Fibroblast of gingiva (primary cell): ENCODE data around the gene AOPEP.
"Not testable (repeated sequence)": the region's sequence is repeated elsewhere in the genome, so short reads cannot be mapped to it uniquely, and the experiment has no call there.

Source experiments
- DNase-seq: peaks from one replicate; pipeline ENCODE4 v3.0.0-alpha.2; 2011; ENCODE audit warnings: low read depth

The AOPEP gene

GRCh38 chr9:94818178-94818541 is 91.7 kb downstream of the AOPEP start:
- no peak for DNase-seq

GRCh38 chr9:94819161-94819687 is 92.7 kb downstream of the AOPEP start:
- no peak for DNase-seq

GRCh38 chr9:94821098-94821887 is 94.8 kb downstream of the AOPEP start:
- DNase-seq = no peak

GRCh38 chr9:94822273-94822672 is 95.8 kb downstream of the AOPEP start:
- DNase-seq = peak; percentile 35

- DNase-seq = no peak
Observed at GRCh38 chr9:94823710-94824109, 97.2 kb downstream of the AOPEP start.

GRCh38 chr9:94824411-94824810 is 97.9 kb downstream of the AOPEP start:
- no peak for DNase-seq

- no peak for DNase-seq
Observed at GRCh38 chr9:94824913-94825610, 98.6 kb downstream of the AOPEP start.

GRCh38 chr9:94825611-94825958 is 99.1 kb downstream of the AOPEP start:
- no peak for DNase-seq

GRCh38 chr9:94826044-94826443 is 99.5 kb downstream of the AOPEP start:
- DNase-seq = no peak

- DNase-seq = no peak
Observed at GRCh38 chr9:94826644-94827410, 100.3 kb downstream of the AOPEP start.

- peak; percentile 58 for DNase-seq
Observed at GRCh38 chr9:94827584-94828304, 101.2 kb downstream of the AOPEP start.

- no peak for DNase-seq
Observed at GRCh38 chr9:94829380-94830070, 103.0 kb downstream of the AOPEP start.

GRCh38 chr9:94830071-94830604 is 103.6 kb downstream of the AOPEP start:
- not testable (repeated sequence) for DNase-seq

- DNase-seq = no peak
Observed at GRCh38 chr9:94833802-94834201, 107.3 kb downstream of the AOPEP start.

GRCh38 chr9:94837404-94837803 is 110.9 kb downstream of the AOPEP start:
- DNase-seq = no peak

GRCh38 chr9:94839398-94839797 is 112.9 kb downstream of the AOPEP start:
- DNase-seq = no peak

GRCh38 chr9:94840738-94841137 is 114.2 kb downstream of the AOPEP start:
- DNase-seq = no peak

- DNase-seq = no peak
Observed at GRCh38 chr9:94843134-94843533, 116.6 kb downstream of the AOPEP start.

GRCh38 chr9:94846739-94847138 is 120.2 kb downstream of the AOPEP start:
- DNase-seq = no peak

- DNase-seq = peak; percentile 53
Observed at GRCh38 chr9:94847486-94847885, 121.0 kb downstream of the AOPEP start.

- not testable (repeated sequence) for DNase-seq
Observed at GRCh38 chr9:94848791-94849190, 122.3 kb downstream of the AOPEP start.
